ENCODE measurements around the gene DRD2.
A peak's percentile ranks its signal among the peaks of the same experiment; 100 is the strongest.
"Not testable (repeated sequence)": the region's sequence is repeated elsewhere in the genome, so short reads cannot be mapped to it uniquely, and the experiment has no call there.

Gene DRD2

DNA sequence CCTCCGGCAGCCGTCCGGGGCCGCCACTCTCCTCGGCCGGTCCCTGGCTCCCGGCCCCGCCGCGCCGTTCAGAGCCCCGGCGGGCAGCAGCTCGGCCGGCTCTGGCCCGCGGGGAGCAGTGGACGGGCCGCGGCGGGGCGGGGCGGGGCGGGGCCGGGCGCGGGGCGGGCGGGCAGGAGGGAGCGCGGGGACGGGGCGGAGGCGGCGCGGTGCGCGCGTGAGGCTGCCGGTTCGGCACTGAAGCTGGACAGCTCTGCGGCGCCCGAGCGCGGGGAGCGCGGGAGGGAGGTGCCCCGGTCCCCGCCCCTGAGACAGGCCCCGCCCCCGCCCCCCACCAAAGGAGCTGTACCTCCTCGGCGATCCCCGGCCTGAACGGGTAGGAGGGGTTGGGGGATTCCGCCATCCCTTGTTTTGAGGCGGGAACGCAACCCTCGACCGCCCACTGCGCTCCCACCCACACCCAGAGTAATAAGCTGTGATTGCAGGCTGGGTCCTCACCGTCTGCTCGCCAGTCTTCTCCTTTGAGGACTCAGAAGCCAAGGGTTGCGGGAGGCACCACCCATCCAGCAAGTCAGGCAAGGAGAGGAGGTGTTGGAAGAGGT, at the start of gene DRD2:
TSS of gene DRD2 (minus strand) at position 239 of the 602 bp plus-strand sequence. CDS start 50,747 bp downstream, outside the sequence.
- no peak for DNase-seq (ENCODE audit: low read depth)

DNA sequence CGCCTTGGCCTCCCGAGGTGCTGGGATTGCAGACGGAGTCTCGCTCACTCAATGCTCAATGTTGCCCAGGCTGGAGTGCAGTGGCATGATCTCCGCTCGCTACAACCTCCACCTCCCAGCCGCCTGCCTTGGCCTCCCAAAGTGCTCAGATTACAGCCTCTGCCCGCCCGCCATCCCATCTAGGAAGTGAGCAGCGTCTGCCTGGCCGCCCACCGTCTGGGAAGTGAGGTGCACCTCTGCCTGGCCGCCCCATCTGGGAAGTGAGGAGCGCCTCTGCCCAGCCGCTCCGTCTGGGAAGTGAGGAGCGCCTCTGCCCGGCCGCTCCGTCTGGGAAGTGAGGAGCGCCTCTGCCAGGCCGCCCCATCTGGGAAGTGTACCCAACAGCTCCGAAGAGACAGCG, 48.7 kb upstream of the DRD2 start:
- not testable (repeated sequence) for DNase-seq (ENCODE audit: low read depth)

DNA sequence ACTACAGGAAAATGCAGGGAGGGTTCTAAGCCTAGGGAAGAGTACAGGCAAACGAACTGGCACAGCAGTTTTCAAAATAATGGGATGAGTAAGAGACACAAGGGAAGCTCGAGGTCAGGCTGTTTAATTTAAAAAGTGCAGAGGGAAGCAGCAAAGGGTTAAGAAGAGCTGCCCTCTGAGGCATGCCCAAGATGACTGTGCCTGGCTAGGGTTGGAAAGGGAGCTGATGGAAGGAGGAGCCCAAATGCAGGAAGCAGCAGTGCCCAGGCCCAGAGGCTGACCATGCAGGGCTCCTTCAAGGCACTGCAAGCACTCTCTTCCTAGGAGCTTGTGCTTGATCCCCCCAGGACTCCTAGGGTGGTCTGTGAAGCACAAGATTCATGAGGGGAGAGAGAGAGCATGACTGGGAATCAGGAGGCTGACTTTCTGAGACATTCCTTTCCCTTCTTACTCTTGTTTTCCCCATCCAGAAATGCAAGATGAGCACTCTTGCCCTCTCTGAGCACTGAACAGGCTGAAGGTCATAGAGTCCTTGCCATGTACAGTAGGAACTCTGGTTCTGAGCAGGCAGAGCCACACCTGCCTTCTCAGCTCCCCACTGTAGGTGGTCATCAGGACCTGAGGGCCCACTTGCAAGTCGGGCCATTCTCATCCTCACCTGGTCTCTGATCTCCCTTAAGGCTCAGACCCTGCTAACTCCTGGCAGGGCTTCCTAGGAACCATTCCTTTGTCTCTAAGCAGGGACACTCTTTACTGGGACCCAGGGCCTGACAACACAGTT, 46.7 kb upstream of the DRD2 start:
- no peak for DNase-seq (ENCODE audit: low read depth)

DNA sequence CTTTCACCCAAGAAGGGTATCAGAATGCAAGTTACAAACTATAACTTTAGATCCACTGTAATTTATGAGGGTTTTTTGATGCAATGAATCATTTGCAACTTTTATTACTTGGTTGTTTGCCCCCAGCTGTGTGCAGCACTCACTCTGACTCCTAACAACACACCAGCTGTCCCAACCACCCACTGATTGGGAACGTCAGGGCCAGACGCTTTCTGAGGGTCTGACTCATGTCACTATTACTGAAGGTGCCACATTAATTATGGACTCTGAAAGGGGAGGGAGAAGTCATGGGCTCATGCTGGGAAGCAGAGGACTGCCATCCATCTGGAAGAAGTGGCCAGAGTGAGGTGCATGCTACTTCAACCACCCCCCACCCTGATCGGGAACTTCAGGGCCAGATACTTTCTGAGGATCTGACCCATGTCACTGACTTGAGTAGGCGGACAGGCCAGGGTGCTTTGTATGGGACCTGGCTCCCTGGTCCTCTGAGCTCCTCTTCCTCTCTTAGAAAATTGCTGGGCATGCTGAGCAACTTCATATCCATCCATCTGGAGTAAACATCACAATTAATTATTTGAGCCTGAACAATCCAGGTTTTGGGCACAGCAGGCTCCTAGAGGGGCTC, 44.9 kb upstream of the DRD2 start:
- DNase-seq (ENCODE audit: low read depth) = no peak

DNA sequence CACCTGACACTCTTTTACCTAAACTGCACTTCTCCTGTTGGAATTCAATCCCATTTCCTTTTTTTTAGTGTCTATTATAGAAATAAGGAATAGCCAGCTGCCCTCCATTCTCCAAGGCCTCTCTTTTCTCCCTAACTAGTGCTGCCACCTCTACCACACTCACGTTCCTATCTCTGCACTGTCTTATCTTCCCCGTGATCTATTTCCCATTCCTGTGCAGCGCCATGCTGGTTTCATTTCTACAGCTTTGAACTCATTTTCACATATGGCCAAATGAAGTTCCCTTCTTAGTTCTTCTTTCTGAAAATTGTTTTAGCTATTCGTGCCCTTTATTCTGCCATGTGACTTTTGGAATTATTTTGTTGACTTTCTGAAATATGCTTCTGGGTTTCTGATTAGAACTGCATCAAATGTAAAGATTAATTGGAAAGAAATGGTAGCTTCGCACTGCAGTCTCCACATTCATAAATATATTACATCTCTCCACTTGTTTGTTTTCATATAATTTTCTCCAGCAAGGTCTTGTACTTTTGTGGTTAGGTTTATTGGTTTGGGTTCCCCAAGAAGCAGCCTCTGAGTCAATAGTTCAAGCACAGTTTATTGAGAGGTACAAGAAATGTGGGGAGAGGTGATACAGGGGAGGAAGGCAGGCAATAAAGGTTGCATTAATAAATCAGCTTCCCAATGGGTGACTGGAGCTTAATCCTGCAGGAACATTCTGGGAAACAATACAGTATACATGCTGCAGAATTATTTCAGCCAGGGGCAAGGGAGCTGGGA, 43.7 kb upstream of the DRD2 start:
- DNase-seq (ENCODE audit: low read depth) = no peak

DNA sequence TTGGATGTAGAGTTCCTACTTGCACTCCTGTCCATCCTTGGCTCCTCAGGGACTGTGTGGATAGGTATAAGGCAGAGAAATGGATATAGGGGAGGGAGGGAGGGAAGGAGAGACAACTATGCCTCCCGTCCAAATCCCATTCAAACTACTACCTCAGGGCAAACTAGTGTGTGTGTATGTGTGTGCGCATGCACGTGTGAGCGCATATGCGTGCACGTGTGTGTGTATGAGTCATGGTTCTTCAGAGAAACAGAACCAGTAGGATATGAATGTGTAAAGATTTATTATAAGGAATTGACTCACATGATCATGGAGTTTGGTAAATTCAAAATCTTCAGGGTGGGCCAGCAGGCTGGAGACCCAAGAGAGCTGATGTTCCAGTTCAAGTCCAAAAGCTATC, 42.2 kb upstream of the DRD2 start:
- no peak for DNase-seq (ENCODE audit: low read depth)

DNA sequence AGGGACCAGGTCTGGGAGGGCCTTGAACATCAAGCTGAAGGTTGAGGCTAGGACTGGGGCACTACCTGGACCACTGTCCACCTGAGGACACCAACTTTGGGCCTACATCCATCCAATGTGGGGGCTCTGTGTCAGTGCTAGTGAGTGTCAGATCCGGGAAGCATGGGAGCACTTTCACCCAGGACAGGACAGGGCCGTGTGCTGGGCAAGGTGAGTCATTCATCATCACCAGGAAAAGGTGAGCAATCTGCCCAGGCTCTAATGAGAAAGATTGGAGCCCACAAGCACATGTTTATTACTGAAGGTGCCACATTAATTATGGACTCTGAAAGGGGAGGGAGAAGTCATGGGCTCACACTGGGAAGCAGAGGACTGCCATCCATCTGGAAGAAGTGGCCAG, 39.7 kb upstream of the DRD2 start:
- DNase-seq (ENCODE audit: low read depth) = no peak

DNA sequence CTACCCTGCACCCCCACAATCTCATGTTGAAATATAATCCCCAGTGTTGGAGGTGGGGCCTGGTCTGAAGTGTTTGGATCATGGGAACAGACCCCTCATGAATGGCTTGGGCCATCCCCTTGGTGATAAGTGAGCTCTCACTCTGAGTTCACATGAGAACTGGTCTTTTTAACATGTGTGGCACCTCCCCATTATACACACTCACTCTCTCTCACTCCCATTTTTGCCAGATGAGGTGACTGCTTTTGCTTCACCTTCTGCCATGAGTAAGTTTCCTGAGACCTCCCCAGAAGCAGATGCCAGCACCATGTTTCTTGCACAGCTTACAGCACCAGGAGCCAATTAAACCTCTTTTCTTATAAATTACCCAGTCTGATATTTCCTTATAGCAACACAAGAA, 32.1 kb upstream of the DRD2 start:
- DNase-seq (ENCODE audit: low read depth) = no peak

DNA sequence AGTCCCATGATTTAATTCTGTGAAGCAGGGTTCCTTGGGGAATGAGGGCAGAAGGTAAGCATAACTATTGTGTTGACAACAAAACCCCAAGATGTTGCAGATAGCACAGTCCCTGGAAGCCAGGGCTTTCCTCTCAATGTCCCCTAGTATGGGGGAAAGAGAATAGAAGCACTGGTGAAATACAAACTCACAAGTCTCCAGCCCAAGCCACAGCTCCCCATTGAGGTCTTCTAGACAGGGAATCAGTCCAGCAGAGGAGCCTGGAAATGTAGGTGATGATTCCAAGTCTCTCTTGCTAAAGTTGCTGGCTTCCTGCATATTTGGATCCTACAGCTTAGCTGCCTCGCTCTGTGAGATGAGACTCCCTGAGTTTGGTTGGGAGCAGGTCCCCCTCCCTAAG, 31.7 kb upstream of the DRD2 start:
- DNase-seq (ENCODE audit: low read depth) = no peak

DNA sequence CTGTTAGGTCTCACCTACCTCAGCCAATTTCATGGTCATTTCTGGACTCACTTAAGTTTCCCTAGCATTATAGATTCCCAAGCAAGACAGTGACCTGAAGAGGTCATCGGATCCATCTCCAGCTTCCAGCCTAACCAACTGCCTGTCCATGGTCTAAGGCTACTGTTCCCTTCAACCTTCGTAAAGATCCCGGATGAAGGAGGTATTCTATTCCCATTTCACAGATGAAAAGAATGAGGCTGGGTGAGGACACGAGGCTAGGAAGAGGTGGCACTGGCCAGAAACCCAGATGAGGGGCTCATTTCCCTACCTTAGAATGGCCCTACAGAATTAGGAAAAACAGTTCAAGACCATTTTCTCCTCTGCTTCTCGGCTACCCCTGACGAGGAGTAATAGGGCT, 31.3 kb upstream of the DRD2 start:
- DNase-seq (ENCODE audit: low read depth) = no peak

DNA sequence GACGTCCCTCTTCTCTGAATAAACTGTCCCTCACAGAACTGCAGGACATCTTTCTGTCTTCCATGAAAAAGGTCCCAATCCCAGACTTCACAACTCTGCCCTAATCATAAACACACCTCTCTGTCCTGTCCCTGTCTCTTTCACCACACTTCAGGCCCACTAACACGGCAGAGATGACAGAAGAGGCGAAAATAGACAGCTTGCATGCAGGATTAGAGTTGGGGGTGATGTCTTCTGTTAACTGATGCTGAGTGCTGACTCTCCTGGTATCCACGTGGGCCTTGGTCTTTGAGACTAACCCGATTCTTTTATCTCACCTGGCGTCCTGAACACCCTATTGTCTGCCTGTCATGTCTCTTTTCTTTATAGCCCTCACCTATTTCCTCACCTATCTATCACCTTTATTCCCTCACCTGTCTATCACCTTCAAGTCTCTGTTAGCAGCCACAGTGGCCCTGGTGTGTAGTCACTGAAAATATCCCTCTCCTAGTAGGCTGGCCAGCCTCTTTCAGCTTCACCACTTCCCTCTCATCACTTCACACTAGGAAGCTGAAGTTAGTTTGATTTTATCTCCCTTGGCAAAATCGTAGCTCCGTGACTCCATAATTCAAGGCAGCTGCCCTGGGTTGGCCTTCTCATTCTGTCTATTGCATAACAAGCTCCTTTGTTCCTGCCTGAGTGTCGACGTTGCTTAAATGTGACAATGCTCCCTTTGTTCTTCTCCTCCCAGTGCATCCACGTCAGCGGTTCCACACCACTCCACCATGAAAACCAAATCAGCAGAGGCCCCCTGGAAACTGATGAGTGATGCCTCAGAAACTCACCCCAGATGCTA, 30.6 kb upstream of the DRD2 start:
- DNase-seq (ENCODE audit: low read depth) = peak; percentile 22

DNA sequence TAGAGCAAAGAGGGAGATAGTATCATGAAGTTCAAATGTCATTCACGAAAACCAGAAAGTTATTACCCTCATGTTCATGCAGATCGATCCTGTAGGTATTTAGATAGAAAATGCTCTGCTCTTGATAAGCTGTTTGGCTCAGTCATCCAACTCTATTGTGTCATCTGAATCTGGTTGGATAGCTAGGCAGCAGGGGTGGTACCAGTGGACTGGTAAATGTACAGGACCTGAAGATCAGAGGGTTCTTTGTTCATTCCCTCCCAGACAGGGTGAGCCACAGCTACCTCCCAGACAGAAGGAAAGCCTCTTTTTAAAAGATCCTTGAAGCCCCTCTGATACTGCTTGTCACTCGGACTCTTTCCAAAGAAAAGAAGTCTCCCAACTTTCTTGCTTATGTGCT, 29.8 kb upstream of the DRD2 start:
- DNase-seq (ENCODE audit: low read depth) = no peak

DNA sequence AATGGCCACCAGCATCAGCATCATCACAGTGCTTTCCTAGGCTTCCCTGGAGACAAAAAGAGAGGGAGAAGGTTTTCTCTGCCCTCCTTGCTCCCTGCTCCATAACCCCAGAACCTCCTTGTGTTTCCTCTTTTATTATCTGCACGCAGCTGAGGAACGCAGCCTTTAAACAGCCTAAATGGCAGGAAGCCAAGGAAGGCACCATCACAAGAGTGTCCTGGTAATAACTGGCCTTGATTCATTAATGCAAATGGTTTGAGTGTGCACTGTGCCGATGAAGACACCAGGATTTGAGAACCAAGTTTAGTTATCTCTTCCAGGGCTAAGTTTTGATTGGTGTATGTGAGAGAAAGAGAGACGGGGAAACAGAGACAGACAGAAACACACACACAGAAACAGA, 29.4 kb upstream of the DRD2 start:
- no peak for DNase-seq (ENCODE audit: low read depth)

DNA sequence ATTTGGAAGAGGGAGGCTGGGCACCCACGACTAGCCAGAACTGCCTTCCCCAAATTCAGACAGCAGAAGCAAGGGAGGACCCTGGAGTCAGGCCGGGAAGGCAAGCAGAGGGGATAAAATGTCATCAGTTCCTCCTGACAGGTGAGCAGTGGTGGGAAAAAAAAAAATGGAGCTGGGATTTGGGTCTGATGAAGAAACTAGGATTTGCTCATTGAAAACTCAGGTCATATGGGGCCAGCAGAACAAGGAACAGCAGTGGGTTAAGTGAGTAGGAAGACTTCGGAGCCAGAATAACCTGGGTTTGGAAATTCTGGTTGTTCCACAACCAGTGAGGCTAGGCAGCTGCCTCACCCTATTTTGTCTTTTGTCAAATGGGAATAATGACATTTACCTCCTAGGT, 28.9 kb upstream of the DRD2 start:
- DNase-seq (ENCODE audit: low read depth) = no peak

DNA sequence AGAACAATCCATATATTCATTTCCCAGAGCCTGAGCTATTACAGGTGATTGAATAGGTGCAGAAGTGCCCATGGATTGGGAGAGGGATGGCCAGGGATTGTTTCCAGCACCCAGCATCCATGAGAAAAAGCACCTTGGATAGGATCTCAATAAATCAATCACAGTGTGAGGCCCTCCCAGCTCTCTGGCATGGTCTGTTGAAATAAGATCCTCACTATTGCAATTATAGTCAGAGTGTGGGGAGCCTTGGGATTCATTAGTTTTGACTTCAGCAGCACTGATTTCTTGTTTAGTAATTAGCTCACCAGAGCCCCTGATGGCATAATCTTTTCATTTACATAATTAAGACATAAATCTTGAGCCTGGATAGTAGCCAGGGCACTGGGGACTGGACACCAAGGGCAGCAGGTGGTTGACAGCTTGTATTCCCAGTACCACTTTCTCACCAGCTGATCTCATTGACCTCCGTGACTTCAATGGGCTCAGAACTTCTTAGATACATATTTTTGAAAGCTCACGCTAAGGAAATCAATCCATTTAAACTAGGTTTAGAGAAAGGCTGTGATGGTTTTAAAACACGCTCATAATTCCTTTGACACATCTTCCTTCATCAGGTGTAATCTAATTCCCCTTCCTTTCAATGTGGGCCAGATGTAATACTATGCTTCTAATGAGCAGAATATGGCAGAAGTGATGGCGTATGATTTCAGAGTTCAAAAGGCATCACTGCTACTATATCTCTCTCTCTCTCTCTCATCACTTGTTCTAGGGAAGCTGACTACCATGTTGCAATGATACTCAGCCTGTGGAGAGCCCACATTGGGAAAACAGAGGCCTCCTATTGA, 22.1 kb upstream of the DRD2 start:
- DNase-seq (ENCODE audit: low read depth) = no peak

DNA sequence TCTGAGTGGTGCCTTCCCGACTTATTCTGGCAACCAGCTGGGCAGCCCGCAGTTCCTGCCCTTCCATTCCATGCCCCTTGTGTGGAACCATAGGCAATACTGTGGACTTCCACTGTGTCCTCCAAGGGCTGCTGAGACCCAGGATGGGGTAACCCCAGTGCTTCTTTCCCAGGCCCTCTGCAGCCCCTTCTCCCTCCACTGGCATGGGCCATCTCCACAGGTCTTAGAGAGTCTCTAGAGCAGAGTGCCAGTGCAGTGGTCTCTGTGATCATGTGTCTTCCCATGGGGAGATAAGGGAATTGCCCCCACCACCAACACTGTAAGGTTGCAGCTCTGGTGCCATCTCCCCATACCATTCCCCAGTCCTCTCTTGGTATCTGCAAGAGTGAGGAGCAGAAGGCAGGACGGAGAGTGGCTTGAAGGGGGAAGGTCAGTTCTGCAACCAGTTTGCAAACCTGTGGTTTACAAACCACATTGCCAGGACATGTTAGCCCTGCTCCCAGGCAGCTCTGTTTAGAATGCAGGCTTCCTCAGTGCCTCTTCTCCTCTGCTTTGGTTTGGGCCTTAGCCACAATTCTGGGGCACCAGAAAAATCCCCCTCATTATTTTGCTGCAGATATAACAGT, 20.9 kb upstream of the DRD2 start:
- no peak for DNase-seq (ENCODE audit: low read depth)

DNA sequence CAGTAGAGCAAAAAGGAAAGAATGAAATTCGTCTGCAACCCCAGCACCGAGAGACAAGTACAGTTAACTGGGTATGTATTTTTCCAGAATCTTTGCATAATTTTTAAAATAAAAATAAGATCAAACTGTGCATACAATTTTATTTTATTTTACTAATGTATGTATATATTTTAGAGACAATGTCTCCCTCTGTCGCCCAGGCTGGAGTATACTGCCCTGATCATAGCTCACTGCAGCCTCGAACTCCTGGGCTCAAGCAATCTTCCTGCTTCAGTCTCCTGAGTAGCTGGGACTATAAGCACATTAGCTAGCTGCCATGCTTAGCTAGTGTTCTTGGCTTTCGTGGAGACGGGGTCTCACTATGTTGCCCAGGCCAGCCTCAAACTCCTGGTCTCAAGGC, 18.8 kb upstream of the DRD2 start:
- no peak for DNase-seq (ENCODE audit: low read depth)

DNA sequence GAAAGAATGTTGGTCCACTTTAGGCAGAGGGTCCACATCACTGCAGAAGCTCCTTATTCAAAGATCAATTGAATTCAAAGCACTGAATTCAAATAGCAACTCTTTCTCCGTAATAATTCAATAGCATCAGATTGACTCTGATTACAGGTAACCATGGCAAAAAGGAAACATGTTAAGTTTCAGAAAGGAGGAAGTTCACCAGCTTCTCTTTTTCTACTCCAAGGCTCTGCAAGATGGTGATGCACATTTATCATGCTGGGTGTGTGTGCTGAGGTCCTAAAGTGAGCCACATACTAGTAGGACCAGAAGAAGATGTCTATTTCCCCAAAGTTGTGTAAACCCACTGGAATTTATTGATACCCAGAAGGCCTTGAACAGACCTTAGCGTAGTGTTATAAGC, 18.0 kb upstream of the DRD2 start:
- DNase-seq (ENCODE audit: low read depth) = no peak

DNA sequence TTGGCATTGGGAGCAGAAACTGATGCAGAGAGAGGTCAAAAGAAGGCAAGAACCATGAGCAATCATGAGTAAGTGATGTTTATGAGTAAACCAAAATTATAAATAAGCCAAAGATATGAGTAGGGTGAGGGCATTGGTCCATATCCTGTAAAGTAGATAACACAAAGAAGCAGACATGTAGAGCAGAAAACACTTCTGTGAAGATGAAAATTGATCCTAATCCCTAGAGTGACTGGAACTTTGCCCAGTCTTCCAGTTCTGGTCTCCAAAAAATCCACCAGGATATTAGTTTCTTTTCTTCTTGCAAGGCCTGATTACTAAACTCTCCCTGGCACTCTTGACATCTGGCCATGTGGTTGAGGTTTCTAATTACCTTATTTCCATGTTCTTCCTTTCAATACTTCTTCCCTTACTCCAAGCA, 13.7 kb upstream of the DRD2 start:
- no peak for DNase-seq (ENCODE audit: low read depth)

DNA sequence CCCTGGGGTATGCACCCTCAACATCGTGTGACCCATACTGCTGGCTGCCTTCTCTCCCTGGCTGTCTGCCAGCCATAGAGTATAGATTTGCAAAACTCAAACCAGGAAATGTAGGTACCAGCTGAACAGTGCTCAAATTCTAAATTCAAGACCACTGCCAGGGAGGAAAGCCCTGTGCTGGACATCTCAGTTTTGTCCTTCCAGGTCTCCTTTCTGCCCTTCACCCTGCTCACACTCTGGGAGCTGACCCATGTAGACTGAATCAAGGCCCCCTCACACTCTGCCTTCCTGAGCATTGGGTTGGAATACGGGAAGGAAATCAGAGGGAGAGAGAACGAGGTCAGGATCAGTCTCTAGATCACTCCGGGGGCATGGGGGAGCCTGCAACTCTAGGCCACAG, 12.4 kb upstream of the DRD2 start:
- no peak for DNase-seq (ENCODE audit: low read depth)
